Measurements from ENCODE around the gene SERGEF. TPM values are rescaled to one million over a fixed set of nuclear protein-coding genes. Genes with fewer than 3 reads are reported as not detected.

Gene SERGEF
- total and polyA plus RNA-seq, 2 of the 4 experiments (the other 2 are of a cell fraction) = 12.2 to 18.1 TPM

DNA sequence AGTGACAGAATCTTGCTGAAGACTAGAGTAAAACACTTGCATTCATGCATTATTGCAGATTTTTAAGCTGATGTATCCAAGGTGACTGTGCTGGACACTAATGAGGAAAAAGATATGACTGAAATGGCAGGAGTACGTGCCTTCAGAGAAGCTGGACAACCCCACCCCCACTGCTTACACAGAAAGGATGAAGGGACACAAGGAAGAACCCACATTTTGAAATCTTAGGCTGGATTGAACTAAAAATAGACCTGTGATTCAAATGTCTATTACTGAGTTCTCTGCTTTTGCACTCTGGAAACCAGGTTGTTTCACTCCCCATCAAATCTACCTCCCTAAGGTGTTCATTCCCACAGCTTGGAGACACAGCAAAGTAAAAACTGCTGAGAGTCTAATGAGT is 161.2 kb downstream of the SERGEF start:
- no peak overlapping the region for H2AK9ac ChIP-seq (replicated peaks; ENCODE audit: low read depth, low read length, poor library complexity)
- DNase-seq (no peak), ATAC-seq (ENCODE audit: low read depth) (no peak)
- CTCF ChIA-PET = no interaction called here
- no peak overlapping the region for H3K4me3 ChIP-seq (ENCODE audit: insufficient read depth, low read depth, low read length)
- H3K4me1 ChIP-seq (ENCODE audit: control insufficient read depth, insufficient read depth, low read length) = peaks cover 7% of the 10 kb centered on the region
- H3K9me3 ChIP-seq (ENCODE audit: control insufficient read depth, insufficient read depth, low read length) = no peaks in the 10 kb centered on the region
- no peak overlapping the region for H2BK20ac ChIP-seq (ENCODE audit: low read depth, low read length)
- no peak overlapping the region for H2BK15ac ChIP-seq (ENCODE audit: low read depth, low read length)
- no peak overlapping the region for H3K18ac ChIP-seq (ENCODE audit: low read depth, low read length)
- in situ Hi-C loops (cut with MboI; ENCODE audit: low sequenced_read_pairs) = no loop called here
- no peak overlapping the region for H3K9ac ChIP-seq (ENCODE audit: low read depth, low read length)
- no peak overlapping the region for H4K5ac ChIP-seq (ENCODE audit: low read depth, low read length)
- H3K79me1 ChIP-seq (ENCODE audit: low read depth in 1 of 2, low read length in 2 of 2) = no peaks in the 10 kb centered on the region
- no peak overlapping the region for H3K4ac ChIP-seq (ENCODE audit: low read depth, low read length)
- H2BK120ac ChIP-seq (ENCODE audit: low read depth, low read length) = no peak overlapping the region
- POLR2A ChIA-PET (ENCODE audit: unreplicated experiment) = no interaction called here
- no peak overlapping the region for H2AFZ ChIP-seq (replicated peaks; ENCODE audit: low read length, poor library complexity)
- TF ChIP-seq RCOR1 (IDR thresholded peaks at IDR 0.05; ENCODE audit: insufficient replicate concordance, low read length) (no peak), RFX5 (IDR thresholded peaks at IDR 0.05; ENCODE audit: low read depth, low read length) (no peak), ELK1 (IDR thresholded peaks at IDR 0.05; ENCODE audit: borderline replicate concordance, low read depth, low read length) (no peak), MAFK (IDR thresholded peaks at IDR 0.05; ENCODE audit: low read depth, low read length) (no peak), MAZ (IDR thresholded peaks at IDR 0.05; ENCODE audit: borderline replicate concordance, low read depth, low read length) (no peak), SMC3 (IDR thresholded peaks at IDR 0.05; ENCODE audit: low read depth, low read length) (no peak), NFE2L2 (IDR thresholded peaks at IDR 0.05; ENCODE audit: low read depth, low read length) (no peak), CTCF (conservative IDR thresholded peaks at IDR 0.05; ENCODE audit: low read depth, low read length) (no peak), MXI1 (IDR thresholded peaks at IDR 0.05; ENCODE audit: borderline replicate concordance, low read depth, low read length) (no peak), RAD21 (IDR thresholded peaks at IDR 0.05; ENCODE audit: low read length) (no peak), CEBPB (IDR thresholded peaks at IDR 0.05; ENCODE audit: low read depth, low read length) (no peak), CHD1 (IDR thresholded peaks at IDR 0.05; ENCODE audit: low read depth, low read length) (no peak)
- H4K91ac ChIP-seq (ENCODE audit: insufficient read depth, low read depth, low read length) = no peak overlapping the region
- H3K14ac ChIP-seq (replicated peaks; ENCODE audit: low read depth, low read length) = no peak overlapping the region
- H3K36me3 ChIP-seq (ENCODE audit: control insufficient read depth, insufficient read depth, low read length) = no peaks in the 10 kb centered on the region
- H3K9me1 ChIP-seq (ENCODE audit: insufficient read depth, low read length) = no peaks in the 10 kb centered on the region
- no peak overlapping the region for H4K8ac ChIP-seq (ENCODE audit: low read depth in 2 of 2, low read length in 2 of 2)
- H3K27me3 ChIP-seq (ENCODE audit: control insufficient read depth, insufficient read depth, low read length) = no peaks in the 10 kb centered on the region
- H3K56ac ChIP-seq (ENCODE audit: extremely low read depth, insufficient read depth, low read length) = no peak overlapping the region
- no TSS peak for BruUV-seq (replicated peaks)
- no peak overlapping the region for H3K27ac ChIP-seq (ENCODE audit: insufficient read depth, low read length)
- WGBS, 2 experiments (ENCODE audit: extremely low coverage in 2 of 2, insufficient read length in 1 of 2) = no CpG with 5 or more reads among the region's 1 CpG
- no peak overlapping the region for H3K4me2 ChIP-seq (ENCODE audit: low read depth, low read length)
- H3K23ac ChIP-seq (ENCODE audit: low read depth, low read length) = no peak overlapping the region
- H2BK5ac ChIP-seq (ENCODE audit: low read depth, low read length, poor library complexity, severe bottlenecking) = no peak overlapping the region
- dilution Hi-C loops (cut with HindIII; ENCODE audit: low sequenced_read_pairs, unreplicated experiment) = no loop called here
- H4K20me1 ChIP-seq (ENCODE audit: insufficient read depth, low read length) = no peaks in the 10 kb centered on the region
- intact Hi-C loops (cut with micrococcal nuclease) = no loop called here
- H2AK5ac ChIP-seq (ENCODE audit: low read depth, low read length) = no peak overlapping the region

Data from IMR-90 (cell line).